Peyer's patch (tissue), 4 donors: ENCODE results near the gene CDA.

Experiments
- POLR2A ChIP-seq, 2 donors: fragments of 450-650 bp; IDR thresholded peaks; one replicate each; pipeline ENCODE4 v1.5.1; 2017; ENCODE audit warnings: antibody characterized with exemption in 2 of 2, mild to moderate bottlenecking in 2 of 2, moderate library complexity in 2 of 2
- TF ChIP-seq, protein P1 (sequence below), 6 experiments: fragments of 450-650 bp in 4 of 6; fragments of 200-600 bp in 2 of 6; sonication (generic) in 1 of 6; IDR thresholded peaks; one replicate each; pipeline ENCODE4 v1.5.1; 2017 to 2019; ENCODE audit warnings: antibody characterized with exemption in 6 of 6, mild to moderate bottlenecking in 3 of 6, moderate library complexity in 1 of 6

DNA sequence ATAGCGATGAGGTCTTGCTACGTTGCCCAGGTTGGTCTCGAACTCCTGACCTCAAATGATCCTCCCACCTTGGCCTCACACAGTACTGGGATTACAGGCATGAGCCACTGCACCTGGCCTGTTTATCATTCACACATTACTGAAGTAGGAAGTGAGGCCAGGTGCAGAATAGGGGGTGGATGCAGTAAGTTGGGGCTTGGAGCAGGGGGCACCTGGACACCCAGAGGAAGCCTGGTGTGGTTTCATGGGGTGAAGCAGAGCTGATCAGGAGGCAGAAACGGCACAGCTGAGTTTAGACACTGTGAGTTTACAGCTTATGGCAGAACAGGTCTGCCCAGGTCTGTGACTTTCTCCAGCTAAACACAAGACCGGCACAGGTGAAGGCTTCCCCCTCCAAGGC is 4.9 kb downstream of the CDA start:
- no peak for TF ChIP-seq POLR2A (IDR thresholded peaks at IDR 0.05)
- TF ChIP-seq, protein P1, sequence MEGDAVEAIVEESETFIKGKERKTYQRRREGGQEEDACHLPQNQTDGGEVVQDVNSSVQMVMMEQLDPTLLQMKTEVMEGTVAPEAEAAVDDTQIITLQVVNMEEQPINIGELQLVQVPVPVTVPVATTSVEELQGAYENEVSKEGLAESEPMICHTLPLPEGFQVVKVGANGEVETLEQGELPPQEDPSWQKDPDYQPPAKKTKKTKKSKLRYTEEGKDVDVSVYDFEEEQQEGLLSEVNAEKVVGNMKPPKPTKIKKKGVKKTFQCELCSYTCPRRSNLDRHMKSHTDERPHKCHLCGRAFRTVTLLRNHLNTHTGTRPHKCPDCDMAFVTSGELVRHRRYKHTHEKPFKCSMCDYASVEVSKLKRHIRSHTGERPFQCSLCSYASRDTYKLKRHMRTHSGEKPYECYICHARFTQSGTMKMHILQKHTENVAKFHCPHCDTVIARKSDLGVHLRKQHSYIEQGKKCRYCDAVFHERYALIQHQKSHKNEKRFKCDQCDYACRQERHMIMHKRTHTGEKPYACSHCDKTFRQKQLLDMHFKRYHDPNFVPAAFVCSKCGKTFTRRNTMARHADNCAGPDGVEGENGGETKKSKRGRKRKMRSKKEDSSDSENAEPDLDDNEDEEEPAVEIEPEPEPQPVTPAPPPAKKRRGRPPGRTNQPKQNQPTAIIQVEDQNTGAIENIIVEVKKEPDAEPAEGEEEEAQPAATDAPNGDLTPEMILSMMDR (IDR thresholded peaks at IDR 0.05) = no peak
